NCI-H2081 (cell line): ENCODE data around the gene PELO.
"Not testable (repeated sequence)": the region's sequence is repeated elsewhere in the genome, so short reads cannot be mapped to it uniquely, and the experiment has no call there.

ENCODE experiments used
- DNase-seq, 2 experiments: peaks; one replicate each; lab custom pipeline; 2025; lab: John Stamatoyannopoulos, UW

Gene PELO

DNA sequence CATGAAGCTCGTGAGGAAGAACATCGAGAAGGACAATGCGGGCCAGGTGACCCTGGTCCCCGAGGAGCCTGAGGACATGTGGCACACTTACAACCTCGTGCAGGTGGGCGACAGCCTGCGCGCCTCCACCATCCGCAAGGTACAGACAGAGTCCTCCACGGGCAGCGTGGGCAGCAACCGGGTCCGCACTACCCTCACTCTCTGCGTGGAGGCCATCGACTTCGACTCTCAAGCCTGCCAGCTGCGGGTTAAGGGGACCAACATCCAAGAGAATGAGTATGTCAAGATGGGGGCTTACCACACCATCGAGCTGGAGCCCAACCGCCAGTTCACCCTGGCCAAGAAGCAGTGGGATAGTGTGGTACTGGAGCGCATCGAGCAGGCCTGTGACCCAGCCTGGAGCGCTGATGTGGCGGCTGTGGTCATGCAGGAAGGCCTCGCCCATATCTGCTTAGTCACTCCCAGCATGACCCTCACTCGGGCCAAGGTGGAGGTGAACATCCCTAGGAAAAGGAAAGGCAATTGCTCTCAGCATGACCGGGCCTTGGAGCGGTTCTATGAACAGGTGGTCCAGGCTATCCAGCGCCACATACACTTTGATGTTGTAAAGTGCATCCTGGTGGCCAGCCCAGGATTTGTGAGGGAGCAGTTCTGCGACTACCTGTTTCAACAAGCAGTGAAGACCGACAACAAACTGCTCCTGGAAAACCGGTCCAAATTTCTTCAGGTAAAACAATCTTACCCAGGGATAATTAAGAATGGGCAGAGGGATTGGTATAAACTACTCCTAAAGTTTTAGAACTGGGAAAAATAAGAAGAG, 12.9 kb downstream of the PELO start:
- peak in 1 of 2 experiments; percentile 53 for DNase-seq

DNA sequence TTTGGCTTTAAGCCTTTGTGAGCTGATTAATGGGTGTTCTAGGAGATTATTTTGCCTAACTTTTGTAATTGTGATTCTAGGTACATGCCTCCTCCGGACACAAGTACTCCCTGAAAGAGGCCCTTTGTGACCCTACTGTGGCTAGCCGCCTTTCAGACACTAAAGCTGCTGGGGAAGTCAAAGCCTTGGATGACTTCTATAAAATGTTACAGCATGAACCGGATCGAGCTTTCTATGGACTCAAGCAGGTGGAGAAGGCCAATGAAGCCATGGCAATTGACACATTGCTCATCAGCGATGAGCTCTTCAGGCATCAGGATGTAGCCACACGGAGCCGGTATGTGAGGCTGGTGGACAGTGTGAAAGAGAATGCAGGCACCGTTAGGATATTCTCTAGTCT, 13.6 kb downstream of the PELO start:
- DNase-seq: peak in 1 of 2 experiments; percentile 41

DNA sequence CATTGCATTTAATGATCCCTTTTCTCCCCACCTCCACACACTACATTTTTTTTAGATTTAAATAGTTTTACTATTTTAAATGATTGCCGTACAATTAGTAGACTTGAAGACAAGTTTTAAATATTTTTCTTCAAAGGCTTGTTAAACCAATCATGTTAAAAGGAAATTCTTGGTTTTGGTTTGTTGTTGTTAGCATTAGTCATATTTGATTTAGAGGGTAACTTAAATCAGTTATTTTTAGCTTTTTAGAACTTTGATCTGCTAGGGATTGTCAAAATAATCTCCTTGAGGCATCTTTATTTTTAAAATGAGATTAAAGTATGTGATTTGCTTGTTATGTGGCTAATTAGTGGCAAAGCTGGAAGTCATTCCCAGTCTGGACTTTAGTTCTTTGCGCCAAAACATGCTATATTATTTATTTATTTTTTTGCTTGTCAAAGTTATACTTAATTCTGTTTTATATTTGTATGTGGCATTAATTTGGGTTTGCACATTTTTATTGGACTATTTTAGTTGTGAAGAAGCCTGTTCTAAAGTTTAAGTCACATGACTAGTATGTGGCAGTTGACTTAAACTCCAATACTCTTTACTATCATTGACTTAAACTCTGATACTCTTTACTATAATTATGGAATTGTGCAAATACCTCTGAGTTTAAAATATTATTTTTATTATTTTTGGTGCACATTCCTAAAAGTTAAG, 14.7 kb downstream of the PELO start:
- no peak for DNase-seq

DNA sequence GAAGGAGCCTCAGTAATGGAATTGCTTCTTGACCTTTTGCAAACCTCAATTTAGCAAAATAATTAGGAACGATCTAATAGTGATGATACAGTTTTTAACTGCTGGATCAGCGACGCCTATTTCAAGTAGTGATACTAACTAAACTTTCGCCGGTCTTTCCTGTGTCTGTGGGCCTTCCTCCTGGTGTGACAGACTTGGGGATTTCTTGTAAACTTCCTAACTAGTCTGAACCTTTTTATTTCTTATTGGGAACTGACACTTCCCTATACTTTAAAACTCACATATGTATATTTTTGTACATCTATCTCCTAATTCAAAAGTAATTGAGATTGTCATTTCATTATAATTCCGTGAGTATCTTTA, 15.2 kb downstream of the PELO start:
- no peak for DNase-seq

DNA sequence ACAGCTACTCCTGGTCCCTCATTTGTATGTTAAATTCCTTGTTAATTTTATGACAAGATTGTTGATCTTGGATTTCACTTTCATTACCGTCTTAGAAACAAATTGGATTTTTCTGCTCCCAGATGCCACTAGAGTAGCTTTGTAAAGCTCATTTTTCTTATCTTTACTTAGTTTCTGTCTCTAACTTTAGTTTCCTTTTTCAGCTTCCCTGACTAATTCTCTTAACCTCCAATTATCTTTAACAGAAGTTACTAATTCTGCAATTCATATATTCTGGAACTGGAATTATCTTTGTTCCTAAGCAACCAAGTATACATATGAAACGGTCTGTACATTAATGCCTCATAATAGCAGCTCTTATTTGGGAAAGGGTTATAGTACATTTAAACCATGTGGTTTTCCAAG, 16.7 kb downstream of the PELO start:
- no peak for DNase-seq

DNA sequence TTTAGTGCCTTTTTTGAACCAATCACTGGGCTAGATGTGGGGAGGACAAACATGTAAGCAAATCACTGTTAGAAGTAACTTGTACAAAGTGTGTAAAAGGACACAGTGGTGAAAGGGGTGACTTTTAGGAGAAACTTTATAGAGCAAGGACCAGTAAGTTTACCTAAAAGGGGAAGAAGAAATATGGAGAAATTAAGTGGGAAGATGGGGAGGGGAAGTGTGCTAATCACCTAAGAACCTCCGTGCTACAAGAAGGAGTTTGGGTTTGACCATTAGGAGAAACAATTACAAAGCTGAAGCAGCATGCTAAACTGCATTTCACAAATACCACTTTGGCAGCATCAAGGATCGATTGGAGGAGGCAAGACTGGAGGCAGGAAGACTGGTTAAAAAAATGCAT, 17.3 kb downstream of the PELO start:
- DNase-seq: no peak

DNA sequence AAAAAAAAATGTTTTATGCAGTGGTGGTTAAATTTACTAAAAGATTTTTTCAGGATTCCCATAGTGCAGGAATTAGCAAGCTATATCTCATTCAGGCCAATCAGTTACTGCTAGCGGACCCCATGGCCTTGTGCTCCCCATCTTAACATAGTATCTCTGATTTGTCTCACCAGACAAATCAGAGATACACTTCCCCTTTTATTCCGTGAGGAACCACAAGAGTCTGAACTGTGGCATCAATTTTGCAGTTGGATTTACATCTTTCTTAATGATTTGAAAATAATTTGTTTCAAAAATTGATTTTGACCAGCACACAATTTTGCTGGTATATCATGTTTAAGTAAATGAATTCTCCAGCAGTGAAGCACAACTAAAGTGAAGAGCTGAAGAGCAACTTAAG, 17.9 kb downstream of the PELO start:
- DNase-seq: no peak

DNA sequence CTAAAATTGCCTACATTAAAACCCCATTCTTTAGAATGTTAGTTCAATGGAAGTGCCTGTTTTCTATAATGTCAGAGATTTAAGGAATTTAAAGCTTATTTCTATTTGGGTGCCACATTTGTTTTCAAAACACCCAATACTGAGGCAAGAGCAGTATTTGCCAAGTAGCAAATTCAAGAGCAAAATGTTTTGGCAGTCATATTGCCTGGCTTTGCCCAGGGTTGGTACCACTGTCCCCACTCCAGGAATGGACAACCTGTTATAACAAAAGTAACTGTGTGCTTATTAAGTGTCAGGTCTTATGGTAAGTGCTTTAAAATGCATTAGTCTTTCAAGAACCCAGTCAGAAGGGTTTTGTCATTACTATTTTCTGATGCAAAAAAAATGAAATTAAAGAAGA, 19.3 kb downstream of the PELO start:
- no peak for DNase-seq

DNA sequence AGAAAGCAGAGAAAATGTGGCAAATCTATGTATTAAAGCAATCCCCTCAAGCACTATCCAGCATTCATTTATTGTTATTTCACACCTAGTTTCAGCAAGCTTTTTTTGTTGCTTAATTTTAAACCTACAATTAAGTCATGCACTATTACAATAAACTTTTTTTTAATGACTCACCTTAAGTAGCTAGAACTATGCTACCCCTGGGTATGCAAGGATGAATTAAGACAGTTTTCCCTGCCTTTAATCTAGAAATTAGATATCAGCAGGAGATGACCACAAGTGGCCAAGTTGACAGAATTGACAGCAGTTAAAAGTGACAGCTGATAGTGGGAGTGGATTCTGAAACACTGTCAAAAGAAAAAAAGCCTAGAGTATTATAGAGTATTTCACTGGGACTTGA, 20.0 kb downstream of the PELO start:
- no peak for DNase-seq

DNA sequence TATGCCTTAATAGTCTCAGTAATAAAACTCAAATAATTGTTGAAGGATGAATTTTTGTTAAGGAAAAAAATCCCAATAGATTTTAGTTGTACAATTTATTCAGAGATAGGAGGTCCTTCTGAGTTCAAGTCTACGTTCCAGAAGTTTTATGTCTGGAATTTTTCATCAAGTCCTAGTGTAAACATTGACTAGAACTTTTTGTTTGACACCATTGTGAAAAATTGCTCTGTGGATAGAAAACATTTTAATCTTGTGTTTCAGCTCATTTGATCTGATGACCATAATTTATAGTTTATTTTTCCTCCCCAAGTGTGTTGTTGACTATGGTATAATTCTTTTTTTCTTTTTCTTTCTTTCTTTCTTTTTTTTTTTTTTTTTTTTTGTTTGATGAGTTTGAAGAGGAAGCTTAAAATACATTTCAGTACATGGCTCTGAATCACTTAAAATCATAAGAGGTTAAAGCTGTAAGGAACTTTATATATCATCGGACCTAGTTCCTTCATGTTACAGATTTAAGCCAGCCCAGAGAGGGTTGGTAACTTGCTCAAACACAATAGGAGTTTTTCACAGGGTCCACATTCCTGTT, 20.7 kb downstream of the PELO start:
- DNase-seq: no peak

DNA sequence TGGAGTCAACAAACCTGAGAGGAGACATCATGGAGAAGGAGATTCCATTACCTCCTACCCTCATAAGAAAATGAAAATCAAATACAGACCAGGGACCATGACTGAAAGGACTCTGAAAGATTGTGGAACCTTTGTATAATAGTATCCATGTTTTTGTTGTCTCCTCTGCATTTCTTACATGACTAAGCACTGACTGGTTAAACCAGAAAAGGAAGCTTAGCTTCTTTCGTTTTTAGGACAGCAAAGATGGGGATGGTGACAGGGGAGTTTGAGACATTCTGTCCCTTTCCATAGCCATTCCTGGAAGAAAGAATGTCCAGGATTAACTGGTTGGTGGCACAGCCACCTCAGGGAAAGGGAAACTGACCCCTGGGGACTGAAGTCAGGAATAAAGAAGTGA, 22.2 kb downstream of the PELO start:
- DNase-seq: no peak

DNA sequence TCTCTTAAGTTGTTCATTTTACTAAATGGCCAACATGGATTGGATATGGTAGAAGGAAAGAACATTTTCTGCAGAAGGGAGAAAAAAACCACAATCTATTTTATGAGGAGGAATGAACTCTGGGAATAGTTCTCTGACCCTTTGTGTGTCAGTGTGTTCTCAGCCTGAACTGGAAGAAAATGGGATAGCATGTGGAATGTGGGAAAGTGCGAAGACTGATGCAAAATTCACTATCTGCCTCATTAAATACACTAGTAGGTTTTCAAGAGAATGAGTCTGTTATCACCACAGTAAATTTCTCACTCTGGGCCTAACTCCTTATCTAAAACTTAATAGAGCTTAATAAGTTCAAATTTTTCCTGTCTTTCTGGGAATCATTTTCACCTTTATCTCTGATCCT, 22.7 kb downstream of the PELO start:
- DNase-seq: no peak

DNA sequence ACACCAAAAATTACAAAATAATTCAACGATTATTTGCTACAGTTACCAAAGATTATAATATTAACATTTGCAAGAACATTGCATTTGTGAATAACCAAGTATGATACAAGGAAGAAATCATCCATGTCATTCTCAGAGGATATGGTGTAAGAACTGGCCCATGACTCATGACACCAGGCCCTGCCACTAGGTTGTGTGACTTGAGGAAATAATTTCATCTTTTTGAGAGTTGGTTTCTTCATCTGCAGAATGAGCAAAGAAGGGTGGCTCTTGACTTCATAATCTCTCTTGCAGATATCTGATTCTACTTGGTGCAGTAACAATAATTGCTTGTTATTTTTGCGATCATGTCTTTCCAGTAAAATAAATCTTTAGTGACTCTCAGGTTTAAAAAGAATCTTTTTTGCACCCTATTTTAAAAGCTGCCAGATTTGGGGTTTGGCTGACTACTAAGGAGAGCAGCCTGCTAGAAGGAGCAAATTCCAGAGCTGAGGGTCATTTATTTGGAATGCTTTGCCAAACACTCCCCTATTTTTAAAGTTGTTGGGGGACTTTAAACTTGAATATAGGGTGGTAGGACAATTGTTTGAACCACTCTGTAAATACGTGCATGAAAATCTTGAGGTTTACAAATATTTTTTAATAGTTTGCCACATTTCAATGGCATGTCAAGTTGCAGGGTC, 23.5 kb downstream of the PELO start:
- no peak for DNase-seq

DNA sequence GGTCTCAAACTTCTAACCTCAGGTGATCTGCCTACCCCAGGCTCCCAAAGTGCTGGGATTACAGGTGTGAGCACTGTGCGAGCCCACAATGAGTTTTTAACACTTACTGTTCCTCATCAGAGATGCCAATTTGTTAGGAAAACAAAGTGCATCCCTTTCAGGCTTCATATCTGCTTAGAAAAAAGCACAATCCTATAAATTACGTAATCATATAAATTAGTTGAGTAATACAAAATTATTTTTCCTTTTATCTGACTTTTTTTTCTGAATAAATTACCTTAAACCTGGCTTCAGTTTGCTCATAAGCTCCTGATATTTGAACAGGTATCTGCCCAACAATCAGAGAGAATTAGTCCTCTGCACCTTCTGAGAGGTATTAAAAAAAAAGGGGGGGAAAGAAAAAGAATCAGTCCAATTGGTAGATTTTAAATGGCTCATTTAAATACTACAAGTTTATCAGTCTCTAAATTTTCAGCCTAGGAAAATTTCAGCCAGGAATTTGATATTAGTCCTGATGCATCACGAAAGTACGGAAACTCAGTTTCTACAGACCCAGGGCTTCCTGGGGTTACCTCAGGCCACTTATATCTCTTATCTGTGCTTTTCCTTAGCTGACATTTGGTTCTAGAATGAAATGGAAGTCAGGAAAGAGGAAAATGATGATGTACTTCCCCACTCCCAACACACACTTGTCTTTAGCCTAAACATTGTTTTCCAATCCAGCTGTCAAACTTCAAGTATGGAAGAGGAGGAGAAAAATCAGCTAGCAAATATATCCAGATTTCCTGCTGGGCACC, 26.8 kb downstream of the PELO start:
- no peak for DNase-seq

DNA sequence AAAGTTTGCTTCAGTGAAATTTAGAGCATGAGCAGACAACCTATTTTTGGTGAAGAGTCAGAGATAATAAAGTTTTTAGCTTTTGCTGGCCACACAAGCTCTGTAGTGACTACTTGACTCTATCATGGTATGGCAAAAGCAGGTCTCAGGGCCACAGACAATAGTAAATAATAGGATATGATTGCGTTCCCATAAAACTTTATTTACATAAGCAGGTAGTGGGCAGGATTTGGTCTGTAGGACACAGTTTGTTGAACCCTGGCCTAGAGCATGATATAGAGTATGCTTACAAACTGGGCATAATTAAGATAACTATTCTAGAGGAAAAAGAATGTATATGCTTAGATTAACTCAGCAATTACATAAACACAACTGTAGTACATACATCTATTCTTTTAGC, 30.1 kb downstream of the PELO start:
- DNase-seq: no peak

DNA sequence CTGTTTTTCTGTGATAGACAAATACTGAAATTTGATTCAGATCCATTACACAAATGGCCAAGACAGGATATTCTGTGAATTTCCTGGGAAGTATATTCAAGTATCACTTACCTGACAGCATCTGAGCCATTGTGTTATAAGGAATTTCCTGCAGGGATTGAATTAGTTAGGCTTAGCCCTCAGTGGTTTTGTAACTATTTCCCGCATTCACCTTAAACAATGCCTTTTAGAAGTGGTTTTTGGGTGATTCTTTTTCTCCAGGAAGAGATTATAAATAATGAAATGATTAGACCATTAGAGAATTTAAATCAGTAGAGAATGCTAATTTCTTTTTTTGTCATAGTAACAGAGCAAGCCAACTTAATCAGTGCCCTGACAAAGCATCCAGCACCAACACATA, 30.6 kb downstream of the PELO start:
- DNase-seq: no peak

DNA sequence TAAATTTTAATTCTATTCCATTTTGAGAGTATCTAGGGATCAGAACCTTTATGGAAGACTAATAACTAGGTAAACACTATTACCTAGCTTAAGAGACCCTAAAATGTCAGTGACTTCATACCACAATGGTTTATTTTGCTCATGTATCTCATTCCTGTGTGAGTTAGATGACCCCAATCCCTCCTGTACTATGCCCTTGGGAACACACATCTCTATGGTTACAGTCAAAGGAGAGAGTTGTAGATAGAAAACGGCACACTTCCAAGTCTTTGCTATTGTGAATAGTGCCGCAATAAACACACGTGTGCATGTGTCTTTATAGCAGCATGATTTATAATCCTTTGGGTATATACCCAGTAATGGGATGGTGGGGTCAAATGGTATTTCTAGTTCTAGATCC, 31.1 kb downstream of the PELO start:
- not testable (repeated sequence) for DNase-seq

DNA sequence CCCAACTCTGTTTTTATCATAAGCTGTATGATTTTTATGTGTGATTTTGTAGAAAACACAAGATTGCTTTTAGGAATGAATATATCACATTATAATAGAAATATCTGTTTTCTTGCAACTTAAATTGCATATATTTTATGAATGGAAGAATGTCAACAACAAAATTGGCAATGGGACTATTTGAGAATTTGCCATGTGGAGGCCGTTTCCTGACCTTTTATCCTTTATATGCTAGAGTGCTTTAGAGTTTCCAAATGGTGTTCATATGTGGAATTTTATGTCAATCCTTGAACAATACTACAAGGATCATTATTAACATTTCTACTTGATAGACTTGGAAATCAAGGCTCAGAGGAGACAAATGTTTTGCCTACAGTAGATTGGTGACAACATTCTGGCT, 34.2 kb downstream of the PELO start:
- DNase-seq: no peak

DNA sequence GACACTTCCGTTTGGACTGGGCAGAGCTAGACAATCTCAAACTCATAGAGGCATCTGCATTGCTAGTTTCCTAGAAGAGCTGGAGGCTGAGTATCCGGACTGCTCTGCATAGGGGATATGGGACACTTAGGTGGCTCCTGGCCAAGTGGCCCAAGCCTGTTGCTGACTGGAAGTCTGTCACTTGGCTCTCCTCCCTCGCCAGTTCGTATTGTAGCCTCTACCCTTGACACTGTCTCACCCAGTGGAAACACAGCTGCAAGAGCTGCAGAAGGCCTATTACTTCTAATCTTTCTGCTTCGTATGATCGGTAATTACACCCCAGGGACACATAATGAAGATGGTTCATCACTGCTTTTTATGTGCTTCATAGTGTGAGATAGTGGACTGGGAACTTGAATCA, 34.7 kb downstream of the PELO start:
- DNase-seq: no peak

DNA sequence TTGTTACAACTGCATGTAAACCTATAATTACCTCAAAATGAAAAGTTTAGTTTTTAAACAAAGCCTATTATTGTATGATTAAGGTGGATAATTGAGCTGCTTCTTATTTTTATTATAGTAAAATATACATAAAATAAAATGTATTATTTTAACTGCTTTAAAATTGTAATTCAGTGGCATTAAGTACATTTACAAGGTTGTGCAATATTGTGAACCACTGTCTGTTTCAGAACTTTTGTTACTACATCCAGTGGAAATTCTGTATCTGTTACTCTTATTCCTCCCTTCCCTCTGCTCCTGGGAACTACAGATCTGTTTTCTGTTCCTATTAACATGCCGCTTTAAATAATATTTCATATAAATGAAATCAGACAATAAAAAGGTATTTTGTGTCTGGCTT, 37.1 kb downstream of the PELO start:
- no peak for DNase-seq

DNA sequence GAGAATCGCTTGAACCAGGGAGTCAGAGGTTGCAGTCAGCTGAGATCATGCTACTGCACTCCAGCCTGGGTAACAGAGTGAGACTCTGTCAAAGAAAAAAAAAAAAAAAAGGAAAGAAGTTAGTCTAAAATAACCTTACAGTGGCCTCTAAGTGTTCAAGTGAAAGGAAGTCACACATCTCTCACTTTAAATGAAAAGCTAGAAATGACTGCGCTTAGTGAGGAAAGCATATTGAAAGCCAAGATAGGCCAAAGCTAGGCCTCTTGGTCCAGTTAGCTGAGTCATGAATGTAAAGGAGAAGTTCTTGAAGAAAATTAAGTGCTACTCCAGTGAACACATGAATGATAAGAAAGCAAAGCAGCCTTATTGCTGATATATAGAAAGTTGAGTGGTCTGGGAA, 38.1 kb downstream of the PELO start:
- no peak for DNase-seq

DNA sequence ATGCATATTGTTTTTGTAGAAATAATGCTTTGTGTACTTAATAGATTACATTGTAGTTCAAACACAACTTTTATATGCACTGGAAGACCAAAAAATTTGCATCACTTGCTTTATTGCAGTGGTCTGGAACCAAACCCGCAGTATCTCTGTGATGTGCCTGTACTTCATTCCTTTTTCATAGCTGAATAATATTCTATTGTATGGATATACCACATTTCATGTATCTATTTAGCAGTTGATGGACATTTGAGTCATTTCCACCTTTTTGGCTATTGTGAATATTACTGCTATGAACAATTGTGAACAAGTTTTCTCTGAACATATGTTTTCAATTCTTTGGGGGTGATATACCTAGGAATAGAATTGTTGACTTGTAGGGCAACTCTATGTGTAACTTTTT, 40.1 kb downstream of the PELO start:
- DNase-seq: no peak
